Left forelimb (tissue), 1 donor: Measurements from ENCODE around the gene ATRX.

Experiments
- DNase-seq: peaks from one replicate; pipeline ENCODE4 v3.0.0-alpha.2; 2018; ENCODE audit warnings: low spot score

ATRX gene

GRCh38 chrX:77493677-77494553, 292.1 kb downstream of the ATRX start:
- no peak for DNase-seq

DNA sequence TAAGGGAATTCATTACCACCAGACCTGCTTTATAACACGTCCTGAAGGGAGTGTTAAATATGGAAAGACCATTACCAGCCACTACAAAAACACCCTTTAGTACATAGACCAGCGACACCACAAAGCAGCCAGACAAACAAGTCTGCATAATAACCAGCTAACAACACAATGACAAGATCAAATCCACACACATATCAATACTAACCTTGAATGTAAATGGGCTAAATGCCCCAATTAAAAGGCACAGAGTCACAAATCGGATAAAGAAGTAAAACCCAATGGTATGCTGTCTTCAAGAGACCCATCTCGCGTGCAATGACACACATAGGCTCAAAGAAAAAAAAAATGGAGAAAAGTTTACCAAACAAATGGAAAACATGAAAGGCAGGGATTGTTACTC, 302.0 kb downstream of the ATRX start:
- DNase-seq = no peak

DNA sequence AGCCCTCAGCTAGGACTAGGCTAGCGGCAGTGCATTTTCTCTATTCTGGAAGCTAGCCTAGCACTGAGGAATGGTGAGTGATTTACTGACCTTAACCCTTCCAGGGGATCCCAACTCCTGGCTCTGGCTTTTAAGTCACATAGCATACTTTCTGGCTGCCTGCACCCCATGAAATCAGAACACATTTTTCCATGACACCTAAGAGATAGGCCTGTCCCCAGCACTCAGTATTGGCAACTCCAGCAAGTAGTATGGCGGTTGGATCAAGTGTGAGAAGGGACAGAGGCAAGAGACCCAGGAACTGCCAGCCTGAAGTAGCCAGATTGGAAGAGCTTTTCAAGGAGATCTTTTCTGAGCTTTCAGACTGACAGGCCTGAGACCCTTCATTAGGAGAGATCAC, 330.6 kb downstream of the ATRX start:
- DNase-seq = no peak
